GM12878 (cell line): Measurements from ENCODE around the gene HMGB1. TPM values are rescaled to one million over a fixed set of nuclear protein-coding genes. Genes with fewer than 3 reads are reported as not detected.

Experiments
- ATAC-seq: fragments of 200-7000 bp; cut with Tn5 transposase; 3 replicates; pipeline ENCODE4 v1.9.1; 2020; ENCODE audit warnings: mild to moderate bottlenecking, moderate library complexity
- BruUV-seq: library from RNA; stranded (reverse); fragments of 400-500 nt; replicated peaks from 2 replicates; lab custom pipeline; 2021; lab: Mats Ljungman, UMichigan
- CTCF ChIA-PET: fragments of 300-600 bp; sonication (Branson Sonifier 250); formaldehyde crosslinking; extraction: SDS; loops from one replicate; lab custom pipeline; 2021; ENCODE audit warnings: inconsistent platforms; lab: Yijun Ruan, JAX
- POLR2A ChIA-PET: fragments of 350-600 bp; formaldehyde crosslinking; extraction: SDS; loops from one replicate; lab custom pipeline; 2021; ENCODE audit warnings: inconsistent platforms; lab: Charles Lee
- RAD21 ChIA-PET: fragments of 300-600 bp; sonication (Branson Sonifier 250); formaldehyde crosslinking; loops from one replicate; lab custom pipeline; 2023; ENCODE audit warnings: antibody characterized with exemption; ENCODE audit not compliant: unreplicated experiment; lab: Charles Lee
- SMC1A ChIA-PET: fragments of 300-600 bp; sonication (Branson Sonifier 250); formaldehyde crosslinking; loops from one replicate; lab custom pipeline; 2023; ENCODE audit not compliant: unreplicated experiment, uncharacterized antibody; lab: Charles Lee
- DNase-seq: peaks from one replicate; pipeline ENCODE4 v3.0.0-alpha.2; 2011; ENCODE audit warnings: low read depth, low spot score
- FAIRE-seq: peaks from 3 replicates; lab custom pipeline; 2011; peaks lifted over from hg19 to GRCh38; lab: Jason Lieb, UNC
- H2AFZ ChIP-seq: 2 replicates; pipeline ENCODE4 v1.6.0; 2011; ENCODE audit warnings: low read depth, low read length, control low read depth; ENCODE audit not compliant: control insufficient read depth
- H3K27ac ChIP-seq: 2 replicates; pipeline ENCODE4 v1.5.1; 2011; ENCODE audit warnings: control low read depth; ENCODE audit not compliant: control insufficient read depth, insufficient read depth
- H3K27me3 ChIP-seq, 2 experiments: replicated peaks in 1 of 2; 2 replicates each; pipeline versions ENCODE4 v1.6.0 to v1.6.1; 2011; ENCODE audit warnings: low read length in 1 of 2; ENCODE audit not compliant: control insufficient read depth in 2 of 2, insufficient read depth in 2 of 2
- H3K36me3 ChIP-seq, 2 experiments: 2 replicates each; pipeline ENCODE4 v1.5.1; 2011; ENCODE audit warnings: low read length in 1 of 2; ENCODE audit not compliant: control insufficient read depth in 2 of 2, insufficient read depth in 2 of 2
- H3K4me1 ChIP-seq: 2 replicates; pipeline ENCODE4 v1.6.1; 2011; ENCODE audit warnings: mild to moderate bottlenecking, low read length, moderate library complexity, mixed read lengths; ENCODE audit not compliant: control insufficient read depth, insufficient read depth
- H3K4me2 ChIP-seq: 2 replicates; pipeline ENCODE4 v1.6.0; 2011; ENCODE audit warnings: control low read depth; ENCODE audit not compliant: control insufficient read depth, insufficient read depth
- H3K4me3 ChIP-seq: fragments of 200-600 bp; sonication (generic); 2 replicates; pipeline ENCODE4 v1.5.1; 2016
- H3K79me2 ChIP-seq: 2 replicates; pipeline ENCODE4 v1.6.0; 2011; ENCODE audit warnings: low read length; ENCODE audit not compliant: control insufficient read depth, insufficient read depth
- H3K9ac ChIP-seq: 2 replicates; pipeline ENCODE4 v1.8.0; 2011; ENCODE audit warnings: low read length, control low read depth, mixed read lengths; ENCODE audit not compliant: control insufficient read depth, insufficient read depth
- H3K9me3 ChIP-seq: replicated peaks from 3 replicates; pipeline ENCODE4 v1.5.1; 2011; ENCODE audit warnings: mild to moderate bottlenecking, low read length; ENCODE audit not compliant: control insufficient read depth, insufficient read depth
- H4K20me1 ChIP-seq: 2 replicates; pipeline ENCODE4 v1.6.0; 2011; ENCODE audit not compliant: control insufficient read depth, insufficient read depth
- BCLAF1 ChIP-seq: fragments of 450-650 bp; IDR thresholded peaks from 2 replicates; pipeline ENCODE4 v1.6.1; 2017; ENCODE audit warnings: antibody characterized with exemption, mild to moderate bottlenecking, moderate library complexity
- BHLHE40 ChIP-seq, 2 experiments: fragments of 450-650 bp in 1 of 2; IDR thresholded peaks; 2 replicates each; pipeline ENCODE4 v1.6.1; 2011 to 2017; ENCODE audit warnings: low read depth in 2 of 2, borderline replicate concordance in 1 of 2, improper control_type of control experiment in 1 of 2, low read length in 1 of 2, mild to moderate bottlenecking in 1 of 2
- CEBPB ChIP-seq, 2 experiments: fragments of 150-350 bp in 1 of 2; IDR thresholded peaks; 2 replicates each; pipeline ENCODE4 v1.6.1; 2012 to 2014; ENCODE audit warnings: low read depth in 2 of 2, low read length in 2 of 2, borderline replicate concordance in 1 of 2, inconsistent platforms in 1 of 2
- MLLT1 ChIP-seq: fragments of 450-650 bp; IDR thresholded peaks from 2 replicates; pipeline ENCODE4 v1.6.1; 2016; ENCODE audit warnings: mild to moderate bottlenecking
- MTA2 ChIP-seq: fragments of 450-650 bp; IDR thresholded peaks from 2 replicates; pipeline ENCODE4 v1.6.1; 2016; ENCODE audit warnings: low read depth, mild to moderate bottlenecking, moderate library complexity
- MTA3 ChIP-seq: IDR thresholded peaks from 2 replicates; pipeline ENCODE4 v1.6.1; 2012; ENCODE audit warnings: low read length, inconsistent platforms, borderline replicate concordance
- POLR2A ChIP-seq: IDR thresholded peaks from 2 replicates; pipeline ENCODE4 v1.6.1; 2011; ENCODE audit warnings: low read depth, mild to moderate bottlenecking, low read length
- RFX5 ChIP-seq: IDR thresholded peaks from 2 replicates; pipeline ENCODE4 v1.6.1; 2011; ENCODE audit warnings: low read depth, low read length, improper control_type of control experiment
- SMAD5 ChIP-seq: IDR thresholded peaks from 2 replicates; pipeline ENCODE4 v1.6.1; 2016; ENCODE audit warnings: antibody characterized with exemption, low read depth
- SUZ12 ChIP-seq: fragments of 200-600 bp; sonication (generic); IDR thresholded peaks from one replicate; pipeline ENCODE4 v1.6.1; 2018; ENCODE audit warnings: antibody characterized with exemption, mild to moderate bottlenecking; ENCODE audit not compliant: unreplicated experiment
- YBX1 ChIP-seq: fragments of 450-650 bp; IDR thresholded peaks from 2 replicates; pipeline ENCODE4 v1.6.1; 2016; ENCODE audit warnings: antibody characterized with exemption
- YY1 ChIP-seq: IDR thresholded peaks from 2 replicates; pipeline ENCODE4 v1.6.1; 2011; ENCODE audit warnings: low read depth, mild to moderate bottlenecking, low read length
- ZBTB4 ChIP-seq: fragments of 450-650 bp; formaldehyde crosslinking; IDR thresholded peaks from 2 replicates; pipeline ENCODE4 v1.4.0; 2022; ENCODE audit warnings: mild to moderate bottlenecking, moderate library complexity
- ZNF24 ChIP-seq: fragments of 450-650 bp; IDR thresholded peaks from 2 replicates; pipeline ENCODE4 v1.6.1; 2017; ENCODE audit warnings: antibody characterized with exemption, mild to moderate bottlenecking
- ZNF622 ChIP-seq: fragments of 450-650 bp; IDR thresholded peaks from 2 replicates; pipeline ENCODE4 v1.6.1; 2017; ENCODE audit warnings: mild to moderate bottlenecking, inconsistent platforms
- WGBS: methylation state at CpG from one replicate; pipeline ENCODE4 v1.1.6; 2016; ENCODE audit warnings: low lambda C conversion rate; ENCODE audit not compliant: insufficient replicate concordance, insufficient coverage; ENCODE audit errors: missing lambda C conversion rate; 5-methylcytosine and 5-hydroxymethylcytosine counted together
- in situ Hi-C: fragments of 300-500 bp; cut with MboI; formaldehyde crosslinking; loops from 9 replicates; pipeline ENCODE4 v1.14.3; 2018; ENCODE audit warnings: mixed read lengths
- intact Hi-C: fragments of 100-400 bp; cut with micrococcal nuclease; formaldehyde crosslinking; loops from one replicate; pipeline ENCODE4 v1.14.2; 2022; ENCODE audit not compliant: unreplicated experiment
- polyA plus RNA-seq, 11 experiments: library from polyadenylated mRNA; depleted of rRNA in 4 of 11; unstranded in 6 of 11; stranded (reverse) in 5 of 11; fragments of >200 nt; fragmentation: Nextera tagmentation in 4 of 11; fragmentation: Illumina TruSeq in 1 of 11; extraction: Ambion mirVana in 4 of 11; extraction: Trizol in 1 of 11; gene quantifications; 1 replicate in 1 of 11; 2 replicates in 10 of 11; pipeline versions ENCODE4 v1.2.1 to v1.2.3, GENCODE V29; 2011 to 2016; ENCODE audit warnings: inconsistent platforms in 2 of 11, missing spikeins in 2 of 11, low read depth in 1 of 11
- total RNA-seq, 4 experiments: library from RNA; depleted of rRNA in 3 of 4; stranded (reverse); fragments of >200 nt in 3 of 4; fragmentation: Illumina TruSeq in 1 of 4; extraction: Trizol in 1 of 4; gene quantifications; 2 replicates each; pipeline versions ENCODE4 v1.2.1 to v1.2.3, GENCODE V29; 2013 to 2021

The HMGB1 gene
- total and polyA plus RNA-seq, 10 of the 15 experiments (the other 5 are each of a cell fraction or from before 2014, with no cell fraction given): 365 to 2,529 (median 1,396) TPM

GRCh38 chr13:30466358-30466714, 600 bp upstream of the HMGB1 start:
- Histone ChIP-seq H3K4me1 (0 out of 2 replicates have a peak, but pooled peaks cover 10% of the 10 kb centered on the region), H3K79me2 (peaks cover 35% of the 10 kb centered on the region), H3K4me2 (peak overlapping the region; percentile 85)
- POLR2A ChIA-PET: interaction anchor here (1.3 to 2.8 kb wide), 2 partner anchors 23 to 149 kb away, joined by 3 to 12 read pairs; no protein-coding TSS in a partner anchor
- intact Hi-C loops: loop anchor here (5.0 kb wide), 2 partner anchors 86 to 336 kb away; no protein-coding TSS in a partner anchor
- DNase-seq: no peak
- no peak for TF ChIP-seq RFX5
- no peak for TF ChIP-seq ZNF622
- no peak for TF ChIP-seq BHLHE40 (IDR thresholded peaks at IDR 0.05; ENCODE audit: borderline replicate concordance in 1 of 2, low read depth in 2 of 2, low read length in 1 of 2)
- no peak for TF ChIP-seq MTA2
- no peak for TF ChIP-seq SMAD5
- no peak for TF ChIP-seq ZBTB4 (CRISPR knock-in tag)
- no peak for TF ChIP-seq MLLT1
- TF ChIP-seq CEBPB (IDR thresholded peaks at IDR 0.05; ENCODE audit: borderline replicate concordance in 1 of 2, low read depth in 2 of 2, low read length in 2 of 2): no peak
- TF ChIP-seq BCLAF1: no peak
- no peak for TF ChIP-seq YBX1
- no peak for TF ChIP-seq MTA3
- TF ChIP-seq POLR2A: no peak
- no peak for TF ChIP-seq SUZ12
- TF ChIP-seq YY1: no peak
- no peak for TF ChIP-seq ZNF24
- TF ChIP-seq, all 136 proteins: peak for 0
- peak; percentile 30 for ATAC-seq
- BruUV-seq: TSS peak; percentile 96
- ChIA-PET CTCF (interaction anchor here (1.0 to 1.6 kb wide), 3 partner anchors 94 to 334 kb away, joined by 3 to 7 read pairs (median 3); no protein-coding TSS in a partner anchor), RAD21 (interaction anchor here (0.9 to 1.9 kb wide), 6 partner anchors 22 to 162 kb away, joined by 3 to 12 read pairs (median 4); no protein-coding TSS in a partner anchor), SMC1A (interaction anchor here (0.6 to 1.0 kb wide), 2 partner anchors 21 to 24 kb away, joined by 3 read pairs; no protein-coding TSS in a partner anchor)
- no peaks in the 10 kb centered on the region for H3K27me3 ChIP-seq
- H4K20me1 ChIP-seq: no peaks in the 10 kb centered on the region
- H2AFZ ChIP-seq: peak overlapping the region; percentile 32; the same call in 1 of the 2 replicates
- FAIRE-seq: no peak
- peak overlapping the region; percentile 96 for H3K9ac ChIP-seq
- H3K27ac ChIP-seq: peak overlapping the region; percentile 95
- no peaks in the 10 kb centered on the region; a peak in 2 of 4 replicates for H3K36me3 ChIP-seq
- no peaks in the 10 kb centered on the region for H3K9me3 ChIP-seq
- in situ Hi-C loops: no loop called here
- WGBS: 0% methylated on average over 11 of the region's 11 CpGs
- H3K4me3 ChIP-seq: peak overlapping the region; percentile 51
